Measurements from ENCODE around the gene FLNB. TPM values are rescaled to one million over a fixed set of nuclear protein-coding genes. Genes with fewer than 3 reads are reported as not detected.

FLNB gene
- total RNA-seq, 1 experiment from 2014 or later = 14.2 TPM

DNA sequence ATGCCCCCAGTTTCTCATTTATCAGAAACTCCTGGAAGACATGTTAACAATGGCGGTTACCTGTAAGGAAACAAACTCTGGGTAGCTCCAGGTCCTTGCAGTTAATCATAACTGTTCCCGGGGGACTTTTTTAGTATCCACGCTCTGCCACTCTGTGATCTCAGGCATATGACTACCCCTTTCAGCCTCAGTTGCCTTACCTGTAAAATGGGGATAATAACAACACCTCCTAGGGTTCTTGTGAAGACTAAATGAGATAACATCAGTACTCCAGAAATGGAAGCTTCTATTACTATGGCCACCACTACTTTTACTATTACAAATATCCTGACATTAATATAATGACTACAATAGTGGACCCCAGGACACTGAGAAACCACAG is 7.1 kb upstream of the FLNB start:
- Histone ChIP-seq H3K9me3 (ENCODE audit: low read length) (no peaks in the 10 kb centered on the region), H3K4me2 (ENCODE audit: low read depth, low read length, poor library complexity, severe bottlenecking) (no peak overlapping the region), H3K4me3 (ENCODE audit: low read length) (no peak overlapping the region), H3K27ac (ENCODE audit: low read length) (no peak overlapping the region), H3K36me3 (ENCODE audit: insufficient read depth, low read length) (no peaks in the 10 kb centered on the region), H4K20me1 (ENCODE audit: insufficient read depth, low read depth, low read length) (no peaks in the 10 kb centered on the region), H3K27me3 (ENCODE audit: low read length) (no peaks in the 10 kb centered on the region), H3K4me1 (ENCODE audit: low read length) (peaks cover 12% of the 10 kb centered on the region), H3K9ac (ENCODE audit: low read length) (no peak overlapping the region), H3K79me2 (ENCODE audit: low read length) (no peaks in the 10 kb centered on the region), H3K9me2 (replicated peaks; ENCODE audit: insufficient read depth, low read length) (no peaks in the 10 kb centered on the region), H2AFZ (ENCODE audit: low read length) (no peak overlapping the region)
- no peak for DNase-seq

- H3K27ac ChIP-seq (ENCODE audit: low read length) = no peak overlapping the region
- no peaks in the 10 kb centered on the region for H3K9me2 ChIP-seq (replicated peaks; ENCODE audit: insufficient read depth, low read length)
- H4K20me1 ChIP-seq (ENCODE audit: insufficient read depth, low read depth, low read length) = no peaks in the 10 kb centered on the region
- no peak for DNase-seq
- H3K9me3 ChIP-seq (ENCODE audit: low read length) = no peaks in the 10 kb centered on the region
- H3K79me2 ChIP-seq (ENCODE audit: low read length) = no peaks in the 10 kb centered on the region
- H3K36me3 ChIP-seq (ENCODE audit: insufficient read depth, low read length) = no peaks in the 10 kb centered on the region
- no peak overlapping the region for H3K4me3 ChIP-seq (ENCODE audit: low read length)
- H3K4me2 ChIP-seq (ENCODE audit: low read depth, low read length, poor library complexity, severe bottlenecking) = no peak overlapping the region
- peaks cover 12% of the 10 kb centered on the region for H3K4me1 ChIP-seq (ENCODE audit: low read length)
- no peak overlapping the region for H3K9ac ChIP-seq (ENCODE audit: low read length)
- no peak overlapping the region for H2AFZ ChIP-seq (ENCODE audit: low read length)
- no peaks in the 10 kb centered on the region for H3K27me3 ChIP-seq (ENCODE audit: low read length)
These were observed 6.2 kb upstream of the FLNB start for GRCh38 chr3:58001979-58002378.

DNA sequence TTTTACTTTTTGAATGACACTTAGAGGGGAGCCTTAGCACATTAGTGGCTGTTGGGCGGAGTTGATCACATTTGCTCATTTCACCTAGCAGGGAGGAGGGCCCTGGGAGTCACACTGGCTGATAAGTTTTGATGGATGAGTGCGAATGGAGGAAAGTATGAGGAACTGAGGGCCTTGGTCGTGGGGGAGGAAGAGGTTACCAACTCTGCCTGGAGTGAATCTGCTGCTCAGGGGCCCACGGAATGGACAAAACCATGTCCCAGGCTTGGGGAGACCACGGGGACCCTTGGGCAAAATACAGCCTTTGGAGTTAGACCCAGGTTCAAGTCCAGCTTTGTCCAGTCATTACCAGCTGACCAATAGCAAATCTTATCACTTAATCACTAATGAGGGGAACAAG is 5.1 kb upstream of the FLNB start:
- Histone ChIP-seq H3K4me3 (ENCODE audit: low read length) (no peak overlapping the region), H3K79me2 (ENCODE audit: low read length) (no peaks in the 10 kb centered on the region), H4K20me1 (ENCODE audit: insufficient read depth, low read depth, low read length) (no peaks in the 10 kb centered on the region), H3K27ac (ENCODE audit: low read length) (no peak overlapping the region), H3K9ac (ENCODE audit: low read length) (no peak overlapping the region), H3K4me1 (ENCODE audit: low read length) (peaks cover 12% of the 10 kb centered on the region), H3K27me3 (ENCODE audit: low read length) (no peaks in the 10 kb centered on the region), H3K9me3 (ENCODE audit: low read length) (no peaks in the 10 kb centered on the region), H3K4me2 (ENCODE audit: low read depth, low read length, poor library complexity, severe bottlenecking) (no peak overlapping the region), H2AFZ (ENCODE audit: low read length) (no peak overlapping the region), H3K9me2 (replicated peaks; ENCODE audit: insufficient read depth, low read length) (no peaks in the 10 kb centered on the region), H3K36me3 (ENCODE audit: insufficient read depth, low read length) (no peaks in the 10 kb centered on the region)
- DNase-seq = no peak

GRCh38 chr3:58004973-58005372 is 3.2 kb upstream of the FLNB start:
- H3K4me3 ChIP-seq (ENCODE audit: low read length) = no peak overlapping the region
- H4K20me1 ChIP-seq (ENCODE audit: insufficient read depth, low read depth, low read length) = peaks cover 5% of the 10 kb centered on the region; the same call in 1 of the 2 replicates
- no peaks in the 10 kb centered on the region for H3K9me3 ChIP-seq (ENCODE audit: low read length)
- H3K36me3 ChIP-seq (ENCODE audit: insufficient read depth, low read length) = no peaks in the 10 kb centered on the region
- no peak overlapping the region for H3K9ac ChIP-seq (ENCODE audit: low read length)
- no peak overlapping the region for H3K4me2 ChIP-seq (ENCODE audit: low read depth, low read length, poor library complexity, severe bottlenecking)
- H2AFZ ChIP-seq (ENCODE audit: low read length) = no peak overlapping the region
- no peaks in the 10 kb centered on the region for H3K79me2 ChIP-seq (ENCODE audit: low read length)
- H3K4me1 ChIP-seq (ENCODE audit: low read length) = peaks cover 13% of the 10 kb centered on the region
- H3K27ac ChIP-seq (ENCODE audit: low read length) = no peak overlapping the region
- no peaks in the 10 kb centered on the region for H3K27me3 ChIP-seq (ENCODE audit: low read length)
- H3K9me2 ChIP-seq (replicated peaks; ENCODE audit: insufficient read depth, low read length) = no peaks in the 10 kb centered on the region
- no peak for DNase-seq

GRCh38 chr3:58005669-58006068 is 2.6 kb upstream of the FLNB start:
- Histone ChIP-seq H3K9me3 (ENCODE audit: low read length) (no peaks in the 10 kb centered on the region), H3K4me2 (ENCODE audit: low read depth, low read length, poor library complexity, severe bottlenecking) (no peak overlapping the region)

DNA sequence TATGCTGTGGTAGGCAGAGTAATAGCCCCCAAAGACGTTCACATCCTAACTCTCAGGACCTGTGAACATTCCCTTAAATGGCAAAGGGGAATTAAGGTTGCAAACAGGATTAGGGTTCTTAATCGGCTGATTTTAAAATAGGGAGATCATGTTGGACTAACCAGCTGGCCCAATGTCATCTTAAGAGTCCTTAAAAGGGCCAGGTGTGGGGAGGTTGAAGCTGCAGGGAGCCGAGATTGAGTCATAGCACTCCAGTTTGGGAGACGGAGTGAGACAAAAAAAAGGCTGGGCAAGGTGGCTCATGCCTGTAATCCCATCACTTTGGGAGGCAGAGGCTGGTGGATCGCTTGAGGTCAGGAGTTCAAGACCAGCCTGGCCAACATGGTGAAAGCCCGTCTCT is 1.6 kb upstream of the FLNB start:
- no peak for DNase-seq
- Histone ChIP-seq H3K9ac (ENCODE audit: low read length) (no peak overlapping the region), H2AFZ (ENCODE audit: low read length) (no peak overlapping the region), H3K9me3 (ENCODE audit: low read length) (no peaks in the 10 kb centered on the region), H3K27ac (ENCODE audit: low read length) (no peak overlapping the region), H3K79me2 (ENCODE audit: low read length) (no peaks in the 10 kb centered on the region), H3K4me3 (ENCODE audit: low read length) (no peak overlapping the region), H3K36me3 (ENCODE audit: insufficient read depth, low read length) (no peaks in the 10 kb centered on the region), H3K4me1 (ENCODE audit: low read length) (peaks cover 13% of the 10 kb centered on the region), H3K27me3 (ENCODE audit: low read length) (no peaks in the 10 kb centered on the region), H4K20me1 (ENCODE audit: insufficient read depth, low read depth, low read length) (peaks cover 5% of the 10 kb centered on the region; the same call in 1 of the 2 replicates), H3K9me2 (replicated peaks; ENCODE audit: insufficient read depth, low read length) (no peaks in the 10 kb centered on the region), H3K4me2 (ENCODE audit: low read depth, low read length, poor library complexity, severe bottlenecking) (no peak overlapping the region)

More at GRCh38 chr3:58005669-58006068, 2.6 kb upstream of the FLNB start:
- H2AFZ ChIP-seq (ENCODE audit: low read length) = no peak overlapping the region
- H3K27ac ChIP-seq (ENCODE audit: low read length) = no peak overlapping the region
- H3K9me2 ChIP-seq (replicated peaks; ENCODE audit: insufficient read depth, low read length) = no peaks in the 10 kb centered on the region
- H3K36me3 ChIP-seq (ENCODE audit: insufficient read depth, low read length) = no peaks in the 10 kb centered on the region
- no peaks in the 10 kb centered on the region for H3K27me3 ChIP-seq (ENCODE audit: low read length)
- H3K4me1 ChIP-seq (ENCODE audit: low read length) = peaks cover 13% of the 10 kb centered on the region
- peaks cover 5% of the 10 kb centered on the region; the same call in 1 of the 2 replicates for H4K20me1 ChIP-seq (ENCODE audit: insufficient read depth, low read depth, low read length)
- no peaks in the 10 kb centered on the region for H3K79me2 ChIP-seq (ENCODE audit: low read length)
- DNase-seq = no peak
- H3K4me3 ChIP-seq (ENCODE audit: low read length) = no peak overlapping the region
- H3K9ac ChIP-seq (ENCODE audit: low read length) = no peak overlapping the region

GRCh38 chr3:58009026-58009748 is 965 bp downstream of the FLNB start:
- Histone ChIP-seq H3K9ac (ENCODE audit: low read length) (peak overlapping the region; percentile 82), H3K4me1 (ENCODE audit: low read length) (peaks cover 13% of the 10 kb centered on the region), H3K9me3 (ENCODE audit: low read length) (no peaks in the 10 kb centered on the region), H3K79me2 (ENCODE audit: low read length) (no peaks in the 10 kb centered on the region), H2AFZ (ENCODE audit: low read length) (peak overlapping the region; percentile 86; the same call in 1 of the 2 replicates), H3K4me2 (ENCODE audit: low read depth, low read length, poor library complexity, severe bottlenecking) (peak overlapping the region; percentile 78), H3K9me2 (replicated peaks; ENCODE audit: insufficient read depth, low read length) (no peaks in the 10 kb centered on the region), H4K20me1 (ENCODE audit: insufficient read depth, low read depth, low read length) (peaks cover 5% of the 10 kb centered on the region; the same call in 1 of the 2 replicates), H3K36me3 (ENCODE audit: insufficient read depth, low read length) (no peaks in the 10 kb centered on the region), H3K4me3 (ENCODE audit: low read length) (peak overlapping the region; percentile 75), H3K27ac (ENCODE audit: low read length) (no peak overlapping the region), H3K27me3 (ENCODE audit: low read length) (no peaks in the 10 kb centered on the region)
- peak; percentile 57 for DNase-seq

GRCh38 chr3:58009749-58010535 is 1.7 kb downstream of the FLNB start:
- Histone ChIP-seq H3K4me1 (ENCODE audit: low read length) (peaks cover 13% of the 10 kb centered on the region), H2AFZ (ENCODE audit: low read length) (no peak overlapping the region), H3K36me3 (ENCODE audit: insufficient read depth, low read length) (no peaks in the 10 kb centered on the region), H3K9ac (ENCODE audit: low read length) (no peak overlapping the region), H3K4me2 (ENCODE audit: low read depth, low read length, poor library complexity, severe bottlenecking) (peak overlapping the region; percentile 78), H3K27me3 (ENCODE audit: low read length) (no peaks in the 10 kb centered on the region), H3K4me3 (ENCODE audit: low read length) (no peak overlapping the region), H3K9me3 (ENCODE audit: low read length) (no peaks in the 10 kb centered on the region), H3K9me2 (replicated peaks; ENCODE audit: insufficient read depth, low read length) (no peaks in the 10 kb centered on the region), H3K79me2 (ENCODE audit: low read length) (no peaks in the 10 kb centered on the region), H4K20me1 (ENCODE audit: insufficient read depth, low read depth, low read length) (peaks cover 5% of the 10 kb centered on the region; the same call in 1 of the 2 replicates), H3K27ac (ENCODE audit: low read length) (no peak overlapping the region)
- DNase-seq = no peak

Data from Karpas-422 (cell line).